Body of pancreas (tissue), 4 donors: Measurements from ENCODE around the gene PRR18.

Experiments
- POLR2A ChIP-seq, 3 donors: fragments of 450-650 bp; IDR thresholded peaks; one replicate each; pipeline ENCODE4 v1.6.1; 2016; ENCODE audit warnings: antibody characterized with exemption in 3 of 3, mild to moderate bottlenecking in 2 of 3
- TF ChIP-seq, protein P1 (sequence below), 7 experiments: fragments of 450-650 bp in 4 of 7; fragments of 200-600 bp in 3 of 7; sonication (generic) in 3 of 7; IDR thresholded peaks; one replicate each; pipeline ENCODE4 v1.5.1; 2016 to 2019; ENCODE audit warnings: antibody characterized with exemption in 7 of 7

- TF ChIP-seq, protein P1, sequence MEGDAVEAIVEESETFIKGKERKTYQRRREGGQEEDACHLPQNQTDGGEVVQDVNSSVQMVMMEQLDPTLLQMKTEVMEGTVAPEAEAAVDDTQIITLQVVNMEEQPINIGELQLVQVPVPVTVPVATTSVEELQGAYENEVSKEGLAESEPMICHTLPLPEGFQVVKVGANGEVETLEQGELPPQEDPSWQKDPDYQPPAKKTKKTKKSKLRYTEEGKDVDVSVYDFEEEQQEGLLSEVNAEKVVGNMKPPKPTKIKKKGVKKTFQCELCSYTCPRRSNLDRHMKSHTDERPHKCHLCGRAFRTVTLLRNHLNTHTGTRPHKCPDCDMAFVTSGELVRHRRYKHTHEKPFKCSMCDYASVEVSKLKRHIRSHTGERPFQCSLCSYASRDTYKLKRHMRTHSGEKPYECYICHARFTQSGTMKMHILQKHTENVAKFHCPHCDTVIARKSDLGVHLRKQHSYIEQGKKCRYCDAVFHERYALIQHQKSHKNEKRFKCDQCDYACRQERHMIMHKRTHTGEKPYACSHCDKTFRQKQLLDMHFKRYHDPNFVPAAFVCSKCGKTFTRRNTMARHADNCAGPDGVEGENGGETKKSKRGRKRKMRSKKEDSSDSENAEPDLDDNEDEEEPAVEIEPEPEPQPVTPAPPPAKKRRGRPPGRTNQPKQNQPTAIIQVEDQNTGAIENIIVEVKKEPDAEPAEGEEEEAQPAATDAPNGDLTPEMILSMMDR (IDR thresholded peaks at IDR 0.05) = no peak
- TF ChIP-seq POLR2A (IDR thresholded peaks at IDR 0.05) = no peak
These were observed 34.0 kb downstream of the PRR18 start for GRCh38 chr6:166274163-166274562.
